Measurements from ENCODE around the gene NUP98.

Gene NUP98

GRCh38 chr11:3735827-3736226 is 61.5 kb downstream of the NUP98 start:
- no peak for DNase-seq (ENCODE audit: low read depth)

- DNase-seq (ENCODE audit: low read depth) = no peak
Measured at GRCh38 chr11:3732671-3733436, 64.5 kb downstream of the NUP98 start.

GRCh38 chr11:3723014-3723708 is 74.2 kb downstream of the NUP98 start:
- DNase-seq (ENCODE audit: low read depth) = no peak

- no peak for DNase-seq (ENCODE audit: low read depth)
Measured at GRCh38 chr11:3722100-3722499, 75.3 kb downstream of the NUP98 start.

- DNase-seq (ENCODE audit: low read depth) = no peak
Measured at GRCh38 chr11:3720997-3721396, 76.4 kb downstream of the NUP98 start.

- DNase-seq (ENCODE audit: low read depth) = no peak
Measured at GRCh38 chr11:3712274-3712673, 85.1 kb downstream of the NUP98 start.

GRCh38 chr11:3710485-3711259 is 86.7 kb downstream of the NUP98 start:
- DNase-seq (ENCODE audit: low read depth) = no peak

- no peak for DNase-seq (ENCODE audit: low read depth)
Measured at GRCh38 chr11:3709977-3710376, 87.4 kb downstream of the NUP98 start.

GRCh38 chr11:3707176-3707575 is 90.2 kb downstream of the NUP98 start:
- DNase-seq (ENCODE audit: low read depth) = no peak

GRCh38 chr11:3703383-3703782 is 94.0 kb downstream of the NUP98 start:
- no peak for DNase-seq (ENCODE audit: low read depth)

GRCh38 chr11:3700910-3701309 is 96.4 kb downstream of the NUP98 start:
- DNase-seq (ENCODE audit: low read depth) = no peak

- DNase-seq (ENCODE audit: low read depth) = no peak
Measured at GRCh38 chr11:3700410-3700809, 96.9 kb downstream of the NUP98 start.

- no peak for DNase-seq (ENCODE audit: low read depth)
Measured at GRCh38 chr11:3686751-3687150, 110.6 kb downstream of the NUP98 start.

- DNase-seq (ENCODE audit: low read depth) = no peak
Measured at GRCh38 chr11:3685923-3686322, 111.4 kb downstream of the NUP98 start.

GRCh38 chr11:3684819-3685172 is 112.6 kb downstream of the NUP98 start:
- DNase-seq (ENCODE audit: low read depth) = no peak

- no peak for DNase-seq (ENCODE audit: low read depth)
Measured at GRCh38 chr11:3684129-3684818, 113.1 kb downstream of the NUP98 start.

GRCh38 chr11:3683039-3683438 is 114.3 kb downstream of the NUP98 start:
- DNase-seq (ENCODE audit: low read depth) = no peak

GRCh38 chr11:3679077-3679476 is 118.3 kb downstream of the NUP98 start:
- no peak for DNase-seq (ENCODE audit: low read depth)

- no peak for DNase-seq (ENCODE audit: low read depth)
Measured at GRCh38 chr11:3675971-3676370, 121.4 kb downstream of the NUP98 start.

GRCh38 chr11:3674189-3674588 is 123.2 kb downstream of the NUP98 start:
- no peak for DNase-seq (ENCODE audit: low read depth)

GRCh38 chr11:3671334-3672254 is 125.8 kb downstream of the NUP98 start, which contains the start of gene CHRNA10:
TSS of gene CHRNA10 (minus strand) at chr11:3671384. CDS start at chr11:3671312, 72 bp downstream.
- no peak for DNase-seq (ENCODE audit: low read depth)

All from activated T-cell treated with anti-CD3 and anti-CD28 coated beads for 48 hours (primary cell).